AG09319 (cell line): ENCODE results near the gene ACO2.

ENCODE experiments used
- DNase-seq: peaks from one replicate; pipeline ENCODE4 v3.0.0-alpha.2; 2010; ENCODE audit warnings: low read depth; ENCODE audit errors: extremely low read depth
- CTCF ChIP-seq: IDR thresholded peaks from 2 replicates; pipeline ENCODE4 v1.5.1; 2011; ENCODE audit warnings: low read depth, mild to moderate bottlenecking, inconsistent platforms, low read length, moderate library complexity

The ACO2 gene

GRCh38 chr22:41522813-41523212 lies 53.9 kb downstream of the ACO2 start:
- no peak for TF ChIP-seq CTCF
- DNase-seq: no peak

- DNase-seq: peak; percentile 45
- TF ChIP-seq CTCF: no peak; the same call in 1 of the 2 replicates
Measured at GRCh38 chr22:41523464-41524221, 54.7 kb downstream of the ACO2 start.

- TF ChIP-seq CTCF: no peak
Measured at GRCh38 chr22:41524251-41524661, 55.3 kb downstream of the ACO2 start.

GRCh38 chr22:41524809-41525449 lies 56.0 kb downstream of the ACO2 start:
- DNase-seq: no peak
- no peak; the same call in 1 of the 2 replicates for TF ChIP-seq CTCF

More at GRCh38 chr22:41524251-41524661, 55.3 kb downstream of the ACO2 start:
- peak; percentile 23 for DNase-seq

GRCh38 chr22:41525450-41526225 lies 56.7 kb downstream of the ACO2 start:
- DNase-seq: no peak
- no peak for TF ChIP-seq CTCF

GRCh38 chr22:41526226-41526829 lies 57.4 kb downstream of the ACO2 start:
- no peak for DNase-seq
- no peak for TF ChIP-seq CTCF
